NCI-H1105 treated with DMSO at 0.1 percent for 48 hours (cell line): Measurements from ENCODE around the gene SLC35B2.
A peak's percentile ranks its signal among the peaks of the same experiment; 100 is the strongest.
"Not testable (repeated sequence)": the region's sequence is repeated elsewhere in the genome, so short reads cannot be mapped to it uniquely, and the experiment has no call there.

Experiments
- DNase-seq: peaks from one replicate; lab custom pipeline; 2025; lab: John Stamatoyannopoulos, UW

The SLC35B2 gene

DNA sequence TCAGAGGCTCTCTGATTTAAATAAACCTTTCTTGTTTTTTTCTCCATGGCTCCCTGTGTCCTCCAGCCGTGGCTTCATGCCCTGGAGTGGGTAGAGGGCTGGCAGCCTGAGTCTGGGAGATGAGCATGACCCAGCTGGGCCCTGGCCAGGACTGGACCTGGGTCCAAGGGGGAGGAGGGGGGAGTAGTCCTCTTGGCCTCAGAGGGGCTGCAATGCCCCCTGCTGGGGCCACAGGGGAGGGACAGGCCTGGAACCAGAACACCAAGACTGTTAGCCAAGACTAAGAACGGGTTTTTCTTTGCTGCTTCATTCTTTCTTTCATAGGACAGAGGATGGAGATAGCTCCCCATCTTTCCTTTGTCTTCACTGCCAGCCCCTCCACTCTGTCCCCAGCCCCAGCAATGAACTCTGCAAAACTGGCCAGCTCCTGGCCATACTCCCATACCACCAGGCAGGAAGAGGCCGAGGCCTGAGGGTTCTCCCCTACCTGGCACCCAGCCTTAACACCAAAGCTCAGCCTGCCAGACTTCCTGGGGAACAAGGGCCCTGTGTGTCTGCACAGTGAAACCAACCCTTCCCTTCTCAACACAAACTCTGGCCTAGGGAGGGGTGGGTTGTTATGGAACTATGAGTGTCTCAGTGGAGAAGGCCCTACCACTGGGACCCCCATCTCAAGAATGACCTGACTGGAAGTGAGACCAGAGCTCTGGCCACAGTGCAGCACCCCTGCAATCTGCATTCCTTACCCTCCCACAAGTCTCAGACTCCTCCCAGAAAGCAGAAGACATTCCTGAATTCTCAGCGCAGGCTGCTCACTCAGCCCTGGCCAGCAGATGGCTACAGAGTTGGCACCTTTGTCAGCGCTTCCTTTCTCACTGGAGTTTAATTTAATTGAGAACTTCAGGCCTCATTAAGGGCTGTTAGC lies 23.0 kb downstream of the SLC35B2 start:
- peak; percentile 6 for DNase-seq

DNA sequence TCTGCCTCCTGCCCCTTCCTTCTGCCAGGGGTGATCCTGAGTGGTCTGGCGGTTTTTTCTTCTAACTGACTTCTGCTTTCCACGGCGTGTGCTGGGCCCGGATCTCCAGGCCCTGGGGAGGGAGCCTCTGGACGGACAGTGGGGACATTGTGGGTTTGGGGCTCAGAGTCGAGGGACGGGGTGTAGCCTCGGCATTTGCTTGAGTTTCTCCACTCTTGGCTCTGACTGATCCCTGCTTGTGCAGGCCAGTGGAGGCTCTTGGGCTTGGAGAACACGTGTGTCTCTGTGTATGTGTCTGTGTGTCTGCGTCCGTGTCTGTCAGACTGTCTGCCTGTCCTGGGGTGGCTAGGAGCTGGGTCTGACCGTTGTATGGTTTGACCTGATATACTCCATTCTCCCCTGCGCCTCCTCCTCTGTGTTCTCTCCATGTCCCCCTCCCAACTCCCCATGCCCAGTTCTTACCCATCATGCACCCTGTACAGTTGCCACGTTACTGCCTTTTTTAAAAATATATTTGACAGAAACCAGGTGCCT lies 23.7 kb downstream of the SLC35B2 start:
- DNase-seq = no peak

DNA sequence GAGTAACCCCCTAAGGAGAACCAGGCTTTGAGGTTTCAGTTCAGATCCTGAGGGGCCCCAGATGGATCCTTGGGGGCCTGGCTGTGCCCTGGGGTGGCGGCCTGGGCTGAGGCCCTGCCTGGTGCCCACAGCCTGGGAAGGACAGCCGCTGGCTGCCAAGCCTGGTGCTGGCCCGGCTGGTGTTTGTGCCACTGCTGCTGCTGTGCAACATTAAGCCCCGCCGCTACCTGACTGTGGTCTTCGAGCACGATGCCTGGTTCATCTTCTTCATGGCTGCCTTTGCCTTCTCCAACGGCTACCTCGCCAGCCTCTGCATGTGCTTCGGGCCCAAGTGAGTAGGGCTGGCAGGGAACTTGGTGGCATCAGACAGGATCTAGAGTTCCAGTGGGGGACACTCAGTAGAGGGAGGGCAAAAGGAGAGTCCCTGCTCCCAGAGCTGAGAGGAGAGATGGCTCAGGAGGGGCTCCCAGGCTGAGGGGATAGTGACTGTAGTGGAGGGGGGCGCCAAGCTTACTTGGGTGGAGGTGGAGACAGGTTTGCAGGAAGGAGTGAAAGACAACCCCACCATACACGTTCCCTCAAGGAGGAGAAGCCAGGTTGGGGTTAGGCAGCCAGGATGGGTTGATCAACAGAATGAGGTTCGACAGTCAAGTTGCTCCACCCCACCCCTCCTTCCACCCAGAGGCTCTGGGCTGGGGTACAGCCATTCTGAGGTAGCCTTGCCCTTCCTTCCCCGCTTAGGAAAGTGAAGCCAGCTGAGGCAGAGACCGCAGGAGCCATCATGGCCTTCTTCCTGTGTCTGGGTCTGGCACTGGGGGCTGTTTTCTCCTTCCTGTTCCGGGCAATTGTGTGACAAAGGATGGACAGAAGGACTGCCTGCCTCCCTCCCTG lies 24.4 kb downstream of the SLC35B2 start:
- no peak for DNase-seq

DNA sequence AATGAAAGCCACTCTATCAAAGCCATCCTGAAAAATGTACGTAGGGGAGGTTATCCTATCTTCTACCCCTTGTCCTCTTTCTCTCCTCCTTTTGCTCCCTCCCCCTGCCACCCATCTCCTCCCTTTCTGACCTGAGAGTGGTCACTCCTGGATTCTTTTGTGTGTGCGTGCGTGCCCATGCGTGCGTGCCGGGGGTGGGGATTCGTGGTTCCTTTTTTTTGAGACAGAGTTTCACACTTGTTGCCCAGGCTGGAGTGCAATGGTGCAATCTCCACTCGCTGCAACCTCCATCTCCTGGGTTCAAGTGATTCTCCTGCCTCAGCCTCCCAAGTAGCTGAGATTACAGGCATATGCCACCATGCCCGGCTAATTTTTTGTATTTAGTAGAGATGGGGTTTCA lies 25.9 kb downstream of the SLC35B2 start:
- not testable (repeated sequence) for DNase-seq

DNA sequence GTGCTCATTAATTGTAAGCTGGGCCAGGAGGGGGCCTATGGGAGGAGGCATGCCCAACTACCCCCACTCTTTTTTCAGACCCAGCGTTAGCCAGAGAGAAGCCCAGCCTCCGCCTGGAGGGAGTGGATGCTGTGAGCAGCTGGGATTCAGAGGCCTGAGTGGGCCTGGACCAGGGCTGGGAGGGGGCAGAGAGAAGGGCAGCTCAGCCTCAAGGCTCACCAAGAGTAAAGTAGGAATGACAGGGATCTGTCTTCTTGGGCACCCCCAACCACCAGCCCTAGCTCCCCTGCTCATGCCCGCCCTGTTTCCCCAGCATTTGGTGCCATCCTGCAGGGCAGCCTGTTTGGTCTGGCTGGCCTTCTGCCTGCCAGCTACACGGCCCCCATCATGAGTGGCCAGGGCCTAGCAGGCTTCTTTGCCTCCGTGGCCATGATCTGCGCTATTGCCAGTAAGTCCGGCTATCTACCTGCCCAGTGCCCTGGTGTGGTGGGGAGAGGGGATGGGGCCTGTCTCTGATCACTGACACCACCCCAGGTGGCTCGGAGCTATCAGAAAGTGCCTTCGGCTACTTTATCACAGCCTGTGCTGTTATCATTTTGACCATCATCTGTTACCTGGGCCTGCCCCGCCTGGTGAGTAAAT lies 27.2 kb downstream of the SLC35B2 start:
- no peak for DNase-seq

DNA sequence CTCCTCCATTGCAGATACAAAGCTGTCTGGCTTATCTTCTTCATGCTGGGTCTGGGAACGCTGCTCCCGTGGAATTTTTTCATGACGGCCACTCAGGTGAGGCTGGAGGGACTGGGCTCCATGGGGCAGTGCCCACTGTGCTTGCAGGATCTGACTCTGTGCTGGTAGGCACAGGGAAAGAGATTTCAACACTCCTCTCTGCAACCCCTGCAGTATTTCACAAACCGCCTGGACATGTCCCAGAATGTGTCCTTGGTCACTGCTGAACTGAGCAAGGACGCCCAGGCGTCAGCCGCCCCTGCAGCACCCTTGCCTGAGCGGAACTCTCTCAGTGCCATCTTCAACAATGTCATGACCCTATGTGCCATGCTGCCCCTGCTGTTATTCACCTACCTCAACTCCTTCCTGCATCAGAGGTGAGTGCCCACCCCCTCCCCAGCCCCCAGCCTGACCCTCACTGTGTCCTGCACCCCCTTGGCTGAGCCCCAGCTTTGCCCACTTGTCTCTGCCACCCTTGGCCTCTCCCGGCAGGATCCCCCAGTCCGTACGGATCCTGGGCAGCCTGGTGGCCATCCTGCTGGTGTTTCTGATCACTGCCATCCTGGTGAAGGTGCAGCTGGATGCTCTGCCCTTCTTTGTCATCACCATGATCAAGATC lies 27.8 kb downstream of the SLC35B2 start:
- no peak for DNase-seq

DNA sequence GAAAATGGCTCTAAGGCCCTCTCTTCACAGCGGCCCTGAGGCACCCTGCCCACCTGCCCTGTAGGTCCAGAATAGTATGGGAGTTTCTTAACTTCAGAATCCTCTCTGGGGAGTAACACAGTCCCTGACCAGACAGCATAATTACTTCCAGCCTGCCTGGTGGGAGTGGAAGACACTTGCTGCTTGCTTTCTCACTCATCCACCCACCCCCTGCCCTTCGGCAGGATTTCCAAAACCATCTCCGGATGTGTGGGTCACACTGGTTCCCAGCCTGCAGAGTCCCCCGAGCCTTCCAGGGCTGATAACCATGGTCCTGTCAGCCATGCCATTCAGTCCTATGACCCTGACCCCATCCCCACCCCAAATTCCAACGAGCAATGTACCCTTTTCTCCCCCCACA lies 28.5 kb downstream of the SLC35B2 start:
- DNase-seq = no peak

DNA sequence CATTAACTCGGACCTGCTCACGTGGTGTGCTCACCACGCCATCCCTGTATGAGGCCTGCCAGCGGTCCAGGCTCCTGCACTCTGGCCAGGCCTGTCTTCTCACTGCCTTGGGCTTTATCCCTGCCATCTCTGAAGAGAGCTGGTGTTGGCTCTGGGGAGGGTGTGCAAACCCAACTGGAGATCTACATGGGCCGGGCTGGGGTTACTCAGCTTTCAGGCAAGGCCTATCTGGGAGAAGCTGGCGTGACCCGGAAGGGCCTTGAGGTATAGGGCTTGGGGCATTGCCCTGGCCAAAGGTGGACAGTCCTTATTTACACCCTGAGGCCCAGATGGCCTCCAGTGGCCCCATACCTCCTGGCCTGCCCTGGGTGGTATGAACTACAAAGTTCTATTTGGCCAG lies 28.9 kb downstream of the SLC35B2 start:
- no peak for DNase-seq

DNA sequence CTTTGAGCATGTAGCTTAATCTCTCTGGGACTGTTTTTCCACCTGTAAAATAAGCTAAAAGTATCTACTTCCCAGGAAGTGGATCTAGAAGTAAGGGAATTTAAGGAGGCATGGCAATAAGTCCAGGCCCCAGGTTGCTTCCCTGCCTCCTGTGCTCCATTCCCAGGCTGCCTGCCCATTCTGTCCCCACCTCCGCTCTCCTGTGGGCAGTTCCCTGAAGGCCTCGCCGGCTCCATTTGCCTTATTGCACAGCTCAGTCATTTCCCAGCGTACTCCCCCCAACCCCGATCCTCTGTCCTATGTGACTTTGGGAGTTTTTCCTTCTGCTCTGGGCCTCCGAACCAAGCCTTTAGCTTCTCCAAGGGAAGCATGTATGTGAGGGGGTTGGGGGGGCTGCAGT lies 29.3 kb downstream of the SLC35B2 start:
- no peak for DNase-seq

DNA sequence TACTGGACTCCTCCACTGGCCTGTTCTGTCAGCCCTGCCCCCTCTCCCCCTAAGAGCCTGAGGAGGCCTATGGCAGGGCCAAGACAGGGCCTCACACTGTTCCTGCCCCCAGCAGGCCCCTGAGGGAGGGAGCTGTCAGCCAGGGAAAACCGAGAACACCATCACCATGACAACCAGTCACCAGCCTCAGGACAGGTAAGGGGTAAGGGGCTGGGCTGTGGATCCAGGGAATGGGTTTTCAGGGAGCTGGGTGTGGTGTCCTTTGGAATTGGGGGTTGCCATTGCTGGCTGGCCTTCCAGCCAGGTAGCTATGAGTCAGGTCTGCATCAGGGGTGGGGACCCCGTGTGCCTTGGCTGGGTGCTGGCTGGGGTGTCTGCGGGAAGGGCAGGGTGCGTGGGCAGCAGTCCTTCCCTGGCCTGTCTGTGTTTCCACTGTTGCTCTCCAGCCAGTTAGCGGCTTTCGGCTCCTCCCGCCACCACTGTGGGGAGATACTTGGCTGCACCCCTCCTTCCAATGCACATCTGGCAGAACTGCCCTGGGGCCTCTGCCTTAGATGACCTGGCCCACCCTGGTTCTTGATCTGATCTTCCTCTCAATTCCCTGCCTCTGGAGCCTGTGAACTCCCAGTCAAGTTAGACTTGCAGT lies 30.1 kb downstream of the SLC35B2 start:
- DNase-seq = no peak

DNA sequence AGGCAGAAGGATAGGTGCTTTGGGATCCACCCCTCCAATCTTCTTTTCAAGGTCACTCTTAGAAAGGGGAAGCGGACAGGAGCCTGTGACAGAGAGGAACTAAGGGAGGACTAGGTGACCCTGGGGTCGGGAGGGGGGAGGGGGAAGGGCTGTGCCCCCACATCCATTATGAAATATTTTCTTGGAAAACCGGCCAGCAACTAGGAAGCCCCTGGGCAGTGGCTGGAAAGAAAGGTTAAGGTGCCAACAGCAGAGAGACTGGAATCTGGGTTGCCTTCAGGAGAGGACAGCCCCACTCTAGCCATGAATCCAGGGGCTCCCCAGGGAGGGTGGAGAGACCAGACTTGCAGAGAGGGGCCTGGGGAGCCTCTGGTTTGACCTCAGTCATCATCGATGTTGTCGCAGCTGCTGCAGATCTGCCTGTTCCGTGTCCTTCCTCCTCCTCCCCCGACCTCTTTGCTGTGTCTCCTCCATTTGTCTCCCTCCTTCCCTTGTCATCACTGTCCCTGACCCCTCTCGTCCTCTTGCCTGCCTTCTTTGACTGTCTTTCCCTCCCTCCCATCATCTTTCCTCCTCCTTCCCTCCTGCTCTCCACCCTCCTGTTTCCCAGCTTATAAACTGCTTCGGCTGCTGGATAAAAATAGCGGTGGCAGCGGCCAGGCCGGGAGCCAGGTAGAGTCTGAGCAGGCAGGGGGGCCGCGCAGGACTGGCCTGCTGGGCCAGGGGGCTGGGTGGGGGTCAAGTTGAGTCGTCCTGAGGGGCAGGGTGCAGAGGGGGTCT lies 30.8 kb downstream of the SLC35B2 start:
- DNase-seq = no peak

DNA sequence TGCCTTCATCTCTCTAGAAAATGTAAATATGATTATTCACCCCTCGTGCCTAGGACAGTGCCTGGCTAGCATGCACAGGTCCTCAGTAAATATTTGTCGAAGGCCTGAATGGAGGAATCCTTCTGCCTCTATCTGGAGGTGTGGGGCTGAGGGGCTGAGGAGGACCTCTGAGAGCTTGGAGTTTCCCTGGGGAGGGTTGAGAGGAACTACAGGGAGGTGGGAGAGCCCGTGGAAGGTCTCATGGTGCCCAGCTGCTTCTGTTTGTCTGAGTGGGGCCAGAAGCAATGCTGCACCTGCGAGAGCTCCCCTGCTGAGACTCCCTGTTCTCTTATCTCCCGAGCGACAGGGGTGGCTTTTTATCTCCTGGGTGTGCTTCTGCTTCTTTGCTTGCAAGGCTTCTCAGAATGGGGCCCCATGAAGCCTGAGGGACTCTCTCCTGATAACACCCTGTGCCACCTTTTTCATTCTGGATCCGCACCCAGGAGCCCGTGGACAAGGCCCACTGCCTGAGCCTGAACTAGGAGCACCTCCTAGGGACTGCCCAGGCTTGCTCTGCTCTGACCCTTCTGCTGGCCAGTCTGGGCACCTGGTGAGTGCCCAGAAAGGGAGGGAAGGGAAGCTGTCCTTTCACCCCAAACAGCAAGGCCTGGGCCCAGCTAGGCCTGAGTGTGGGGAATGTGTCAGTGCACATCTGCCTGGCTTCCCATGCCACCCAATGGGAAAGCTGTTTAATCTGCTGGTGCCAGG lies 31.6 kb downstream of the SLC35B2 start:
- DNase-seq = no peak

DNA sequence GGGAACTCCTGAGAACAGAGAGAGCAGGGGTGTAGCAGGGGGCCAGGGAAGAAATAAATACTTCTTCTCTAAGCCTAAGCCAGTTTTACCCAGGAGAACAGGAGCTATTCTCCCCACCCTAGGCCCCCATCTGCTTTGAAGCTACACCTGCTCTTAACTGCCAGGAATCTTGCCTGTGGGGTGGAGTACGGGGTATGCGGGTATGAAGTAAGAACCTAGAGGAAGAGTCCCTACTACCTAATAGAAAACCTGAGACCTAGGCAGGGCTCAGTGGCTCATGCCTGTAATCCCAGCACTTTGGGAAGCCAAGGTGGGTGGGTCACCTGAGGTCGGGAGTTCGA lies 32.4 kb downstream of the SLC35B2 start:
- DNase-seq = no peak

DNA sequence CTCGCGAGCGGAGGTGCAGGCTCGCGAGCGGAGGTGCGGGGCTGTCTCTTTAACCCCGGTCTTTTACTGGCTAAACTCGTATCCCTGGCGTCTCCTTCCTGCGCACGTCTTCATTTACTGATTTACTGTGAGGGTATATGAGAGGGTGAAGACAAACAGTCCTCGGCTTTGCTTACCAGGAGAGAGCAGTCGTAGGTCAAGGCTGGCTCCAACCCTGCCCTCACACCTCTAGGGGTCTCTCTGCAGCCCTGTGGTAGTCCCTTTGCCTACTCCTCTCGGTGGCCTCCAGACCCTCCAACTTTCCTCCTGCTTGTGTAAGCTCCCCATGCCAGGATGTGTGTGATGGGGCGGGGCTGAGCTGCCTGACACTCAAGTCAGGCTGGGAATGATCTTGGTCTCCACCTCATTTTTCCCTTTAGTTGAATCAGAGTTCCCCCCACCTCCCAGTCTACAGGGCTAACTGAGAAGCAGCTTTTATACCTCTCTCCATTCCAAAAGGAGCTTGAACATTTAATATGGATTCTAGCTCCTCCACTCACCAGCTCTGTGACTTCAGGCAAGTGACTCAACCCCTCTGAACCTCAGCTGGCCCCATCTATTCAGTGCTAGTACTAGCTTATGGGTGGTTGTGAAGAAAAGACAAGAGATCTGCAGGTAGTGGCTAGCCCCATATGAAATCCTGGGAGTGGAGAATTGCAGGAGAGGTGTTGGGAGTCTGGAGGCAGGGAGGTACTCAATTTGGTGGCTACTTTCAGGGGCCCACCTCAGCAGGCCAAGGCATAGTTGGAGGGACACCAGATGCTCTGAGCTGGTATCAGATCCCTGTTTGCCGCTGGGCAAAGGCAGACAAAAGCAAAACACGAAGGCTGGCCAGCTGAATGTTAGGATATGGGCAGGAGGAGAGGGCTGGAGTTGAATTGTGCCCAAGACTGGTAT lies 33.0 kb downstream of the SLC35B2 start:
- DNase-seq = peak; percentile 60

DNA sequence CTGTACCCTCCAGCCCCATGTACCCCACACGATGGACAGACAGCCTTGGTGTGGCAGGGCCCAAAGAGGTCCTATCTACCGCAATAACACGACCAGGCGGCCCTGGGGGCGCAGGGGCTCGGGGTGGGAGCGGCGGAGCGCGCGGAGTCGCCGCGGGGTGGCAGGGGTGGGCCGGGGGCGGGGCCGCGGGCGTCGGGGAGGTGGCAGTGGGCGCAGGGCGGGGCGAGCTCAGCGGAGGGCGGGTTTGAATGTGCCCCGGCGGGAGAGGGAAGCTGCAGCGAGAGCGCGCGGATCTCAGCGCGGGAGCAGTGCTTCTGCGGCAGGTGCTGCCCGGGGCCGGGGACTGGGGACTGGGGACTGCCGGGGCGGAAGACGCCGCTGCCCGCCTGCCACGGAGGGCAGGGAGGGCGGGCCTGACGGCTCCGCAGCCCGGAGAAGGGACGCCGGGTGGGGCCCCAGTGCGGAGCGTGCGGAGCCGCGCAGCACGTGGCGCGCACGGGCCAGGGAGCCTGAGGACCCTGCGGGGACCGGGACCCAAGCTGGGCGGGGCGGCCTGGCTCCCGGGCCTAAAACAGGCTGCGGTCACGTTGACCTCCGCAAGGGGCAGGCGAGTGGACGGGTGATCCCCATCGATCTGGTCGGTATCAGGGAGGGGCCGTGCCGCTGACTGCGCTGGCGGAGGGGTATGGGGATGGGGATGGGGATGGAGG lies 33.9 kb downstream of the SLC35B2 start, which contains the start of gene SLC29A1:
SLC29A1 (plus strand) TSS at position 277 of the 710 bp plus-strand sequence. CDS start 3,719 bp downstream, outside the sequence.
- peak; percentile 76 for DNase-seq

DNA sequence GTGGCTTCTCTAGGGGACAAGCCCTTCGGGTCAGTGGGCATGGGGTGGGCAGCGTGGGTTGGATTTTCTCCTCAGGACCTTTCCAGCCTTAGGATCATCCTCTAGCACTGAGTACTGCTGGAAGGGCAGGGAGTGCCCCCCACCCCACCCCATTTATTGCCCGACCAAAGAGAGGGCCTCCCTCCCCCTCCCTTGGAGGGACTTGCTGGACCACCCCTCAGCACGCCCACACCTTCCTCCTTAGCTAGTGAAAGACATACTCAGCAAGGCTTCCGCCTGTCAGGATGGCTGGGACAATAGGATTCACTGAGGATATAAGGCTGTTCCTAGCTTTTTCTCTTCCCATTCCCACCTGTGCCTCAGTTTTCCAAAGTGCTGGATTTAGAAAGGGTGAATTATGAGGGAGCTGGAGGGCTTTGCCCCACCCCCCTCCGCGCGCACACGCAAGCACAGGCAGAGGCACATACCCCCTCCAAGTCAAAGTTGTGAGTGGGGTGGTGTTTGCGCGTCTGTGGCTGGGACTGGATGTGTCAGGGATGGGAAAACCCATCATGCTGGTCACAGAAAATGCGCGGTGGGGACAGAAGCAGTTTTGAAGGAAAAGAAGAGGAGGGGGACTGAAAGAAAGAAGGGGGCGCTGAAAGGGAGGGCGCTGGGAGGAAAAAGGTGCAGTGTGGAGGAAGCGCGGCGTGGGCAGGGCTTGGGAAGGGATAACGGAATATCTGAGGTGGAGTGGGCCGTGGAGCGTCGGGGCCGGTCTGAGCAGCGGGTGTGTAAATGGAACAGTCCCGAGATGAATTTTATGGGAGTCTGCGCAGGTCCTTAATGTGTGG lies 34.6 kb downstream of the SLC35B2 start:
- no peak for DNase-seq

DNA sequence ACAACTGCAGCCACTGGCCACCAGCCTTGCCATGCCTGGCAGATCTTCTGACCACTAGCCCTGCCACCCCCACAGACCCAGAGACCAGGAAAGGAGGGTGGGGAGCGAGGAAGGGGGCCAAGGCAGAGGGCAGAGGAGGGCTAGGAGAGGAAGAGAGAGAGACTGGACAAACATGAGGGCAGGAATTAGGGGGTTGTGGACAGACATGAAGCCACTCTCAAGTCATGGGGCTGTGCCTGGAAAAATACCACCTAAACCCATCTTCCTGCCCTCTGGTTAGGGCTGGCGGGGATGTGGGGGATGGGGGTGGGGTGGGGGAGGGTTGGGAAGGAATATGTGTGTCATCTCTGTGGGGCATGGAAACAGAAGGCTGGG lies 35.4 kb downstream of the SLC35B2 start:
- no peak for DNase-seq
